GM23338 (cell line): Measurements from ENCODE around the gene FAM53A. TPM values are rescaled to one million over a fixed set of nuclear protein-coding genes. Genes with fewer than 3 reads are reported as not detected.

ENCODE experiments used
- ATAC-seq: fragments of 200-7000 bp; cut with Tn5 transposase; 3 replicates; pipeline ENCODE4 v1.9.1; 2020
- DNase-seq: peaks from one replicate; pipeline ENCODE4 v3.0.0-alpha.2; 2015; ENCODE audit warnings: low spot score
- H2AFZ ChIP-seq: fragments of 200-600 bp; sonication (generic); 2 replicates; pipeline ENCODE4 v1.8.0; 2016; ENCODE audit warnings: antibody characterized with exemption, mild to moderate bottlenecking, moderate library complexity
- H3F3A ChIP-seq: fragments of 200-600 bp; sonication (generic); replicated peaks from 2 replicates; pipeline ENCODE4 v1.8.0; 2017; ENCODE audit warnings: antibody characterized with exemption, mixed run types, low read depth
- H3K27ac ChIP-seq: fragments of 200-600 bp; sonication (generic); 2 replicates; pipeline ENCODE4 v1.6.1; 2016; ENCODE audit warnings: low read depth
- H3K27me3 ChIP-seq: fragments of 200-600 bp; sonication (generic); 2 replicates; pipeline ENCODE4 v1.8.0; 2016; ENCODE audit warnings: mild to moderate bottlenecking, mixed run types, moderate library complexity; ENCODE audit not compliant: insufficient read depth
- H3K36me3 ChIP-seq: fragments of 200-600 bp; sonication (generic); 2 replicates; pipeline ENCODE4 v1.8.0; 2016; ENCODE audit warnings: mild to moderate bottlenecking; ENCODE audit not compliant: insufficient read depth
- H3K4me1 ChIP-seq: fragments of 200-600 bp; sonication (generic); 2 replicates; pipeline ENCODE4 v1.8.0; 2016; ENCODE audit warnings: mild to moderate bottlenecking, moderate library complexity; ENCODE audit not compliant: insufficient read depth
- H3K4me2 ChIP-seq: fragments of 200-600 bp; sonication (generic); 2 replicates; pipeline ENCODE4 v1.7.1; 2017; ENCODE audit warnings: mixed run types
- H3K4me3 ChIP-seq: fragments of 200-600 bp; sonication (generic); 2 replicates; pipeline ENCODE4 v1.6.1; 2016; ENCODE audit warnings: mixed run types
- H3K79me2 ChIP-seq: fragments of 200-600 bp; sonication (generic); replicated peaks from 2 replicates; pipeline ENCODE4 v1.8.0; 2017; ENCODE audit warnings: mild to moderate bottlenecking; ENCODE audit not compliant: insufficient read depth
- H3K9me2 ChIP-seq: fragments of 200-600 bp; sonication (generic); 2 replicates; pipeline ENCODE4 v1.8.0; 2017; ENCODE audit not compliant: insufficient read depth
- H4K20me1 ChIP-seq: fragments of 200-600 bp; sonication (generic); replicated peaks from 2 replicates; pipeline ENCODE4 v1.8.0; 2017; ENCODE audit warnings: mild to moderate bottlenecking; ENCODE audit not compliant: insufficient read depth
- H3K27ac Mint-ChIP-seq: 2 replicates; pipeline ENCODE4 v1.8.0; 2020; ENCODE audit warnings: inconsistent platforms, mild to moderate bottlenecking, moderate library complexity, mixed read lengths
- H3K27me3 Mint-ChIP-seq: 3 replicates; pipeline ENCODE4 v1.8.0; 2022; ENCODE audit warnings: low read depth, mild to moderate bottlenecking, moderate library complexity, mixed read lengths, inconsistent platforms; ENCODE audit not compliant: insufficient read depth, poor library complexity
- H3K36me3 Mint-ChIP-seq: 3 replicates; pipeline ENCODE4 v1.8.0; 2021; ENCODE audit warnings: low read depth, mild to moderate bottlenecking, inconsistent platforms, moderate library complexity, mixed read lengths
- H3K4me1 Mint-ChIP-seq: 3 replicates; pipeline ENCODE4 v1.8.0; 2020; ENCODE audit warnings: mild to moderate bottlenecking, inconsistent platforms, mixed read lengths
- H3K4me3 Mint-ChIP-seq: 3 replicates; pipeline ENCODE4 v1.8.0; 2021; ENCODE audit warnings: moderate library complexity, mild to moderate bottlenecking, inconsistent platforms, mixed read lengths
- H3K9me3 Mint-ChIP-seq: 3 replicates; pipeline ENCODE4 v1.8.0; 2020; ENCODE audit warnings: moderate library complexity, mild to moderate bottlenecking, inconsistent platforms, mixed read lengths
- CREB1 ChIP-seq: fragments of 250-450 bp; sonication (Bioruptor Pico); IDR thresholded peaks from 2 replicates; pipeline ENCODE4 v1.5.0; 2020; ENCODE audit warnings: low read depth, mild to moderate bottlenecking, moderate library complexity
- EZH2 ChIP-seq: fragments of 200-600 bp; sonication (generic); IDR thresholded peaks from one replicate; pipeline ENCODE4 v1.8.0; 2017; ENCODE audit warnings: antibody characterized with exemption, mild to moderate bottlenecking, low read depth; ENCODE audit not compliant: unreplicated experiment
- EZH2phosphoT487 ChIP-seq: fragments of 200-600 bp; sonication (generic); IDR thresholded peaks from one replicate; pipeline ENCODE4 v1.8.1; 2018; ENCODE audit warnings: antibody characterized with exemption; ENCODE audit not compliant: unreplicated experiment
- JUNB ChIP-seq: IDR thresholded peaks from one replicate; pipeline ENCODE4 v1.6.1; 2016; ENCODE audit warnings: antibody characterized with exemption; ENCODE audit not compliant: unreplicated experiment
- NANOG ChIP-seq: IDR thresholded peaks from 2 replicates; pipeline ENCODE4 v1.6.1; 2016; ENCODE audit warnings: antibody characterized with exemption, borderline replicate concordance
- POLR2AphosphoS5 ChIP-seq: IDR thresholded peaks from 2 replicates; pipeline ENCODE4 v1.6.1; 2016; ENCODE audit warnings: antibody characterized with exemption, low read depth
- STAT1 ChIP-seq: IDR thresholded peaks from one replicate; pipeline ENCODE4 v1.6.1; 2016; ENCODE audit warnings: antibody characterized with exemption; ENCODE audit not compliant: unreplicated experiment
- ZNF114 ChIP-seq: fragments of 250-450 bp; sonication (Bioruptor Pico); IDR thresholded peaks from 2 replicates; pipeline ENCODE4 v1.5.0; 2020; ENCODE audit warnings: mild to moderate bottlenecking, moderate library complexity
- ZNF331 ChIP-seq: fragments of 250-450 bp; sonication (Bioruptor Pico); IDR thresholded peaks from 2 replicates; pipeline ENCODE4 v1.5.0; 2020; ENCODE audit warnings: low read depth, mild to moderate bottlenecking, moderate library complexity
- polyA plus RNA-seq: library from polyadenylated mRNA; unstranded; fragments of >200 nt; fragmentation: Nextera tagmentation; extraction: Ambion mirVana; gene quantifications from 2 replicates; pipeline ENCODE4 v1.2.1, GENCODE V29; 2016
- total RNA-seq: library from RNA; depleted of rRNA; stranded (reverse); fragments of >200 nt; shearing (Covaris generic); gene quantifications from 2 replicates; pipeline ENCODE4 v1.2.3, GENCODE V29; 2014
- TF ChIP-seq, protein P1 (sequence below): fragments of 250-450 bp; sonication (Bioruptor Pico); IDR thresholded peaks from 2 replicates; pipeline ENCODE4 v1.5.0; 2020; ENCODE audit warnings: mild to moderate bottlenecking, moderate library complexity
- TF ChIP-seq, protein P2 (sequence below): IDR thresholded peaks from 2 replicates; pipeline ENCODE4 v1.6.1; 2016; ENCODE audit warnings: antibody characterized with exemption
- TF ChIP-seq, protein P3 (sequence below), 2 experiments: fragments of 200-600 bp in 1 of 2; sonication (generic) in 1 of 2; conservative IDR thresholded peaks; 2 replicates each; pipeline versions ENCODE4 v1.5.1 to v1.6.1; 2016 to 2017; ENCODE audit warnings: antibody characterized with exemption in 2 of 2, low read depth in 2 of 2, mild to moderate bottlenecking in 2 of 2, moderate library complexity in 1 of 2
- TF ChIP-seq, protein P4 (sequence below): IDR thresholded peaks from one replicate; pipeline ENCODE4 v1.6.1; 2018; ENCODE audit warnings: antibody characterized with exemption; ENCODE audit not compliant: unreplicated experiment

The FAM53A gene
- total and polyA plus RNA-seq, 2 experiments from 2014 or later = 1.1 to 3.1 TPM

DNA sequence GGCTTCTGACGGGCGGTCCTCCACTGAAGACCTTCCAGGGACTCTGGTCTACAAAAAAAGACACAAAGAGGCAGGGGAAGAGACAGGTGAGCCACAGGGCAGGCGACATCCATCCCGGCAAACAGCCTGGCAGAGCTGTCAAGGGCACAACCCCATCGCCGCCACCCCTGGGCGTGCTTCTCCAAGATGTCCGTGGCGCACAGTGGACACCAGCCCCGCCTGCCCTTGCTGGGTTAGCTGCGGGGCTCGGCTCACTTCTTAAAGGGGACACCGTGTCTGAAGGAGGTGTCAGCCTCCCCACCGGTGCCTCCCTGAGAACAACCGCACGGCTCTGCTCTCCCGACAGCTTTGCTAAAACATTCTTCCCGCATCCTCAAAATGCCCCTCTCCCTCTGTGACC lies 28.4 kb downstream of the FAM53A start:
- H3K36me3 ChIP-seq = no peaks in the 10 kb centered on the region
- H3K27me3 ChIP-seq = no peaks in the 10 kb centered on the region
- no peak overlapping the region for H3K27ac ChIP-seq
- H3K4me3 Mint-ChIP-seq = no peak overlapping the region
- H3K4me1 Mint-ChIP-seq = peaks cover 4% of the 10 kb centered on the region
- H2AFZ ChIP-seq = no peak overlapping the region
- no peaks in the 10 kb centered on the region for H3K79me2 ChIP-seq
- H3K9me2 ChIP-seq = no peaks in the 10 kb centered on the region
- H4K20me1 ChIP-seq = no peaks in the 10 kb centered on the region
- TF ChIP-seq, protein P1, sequence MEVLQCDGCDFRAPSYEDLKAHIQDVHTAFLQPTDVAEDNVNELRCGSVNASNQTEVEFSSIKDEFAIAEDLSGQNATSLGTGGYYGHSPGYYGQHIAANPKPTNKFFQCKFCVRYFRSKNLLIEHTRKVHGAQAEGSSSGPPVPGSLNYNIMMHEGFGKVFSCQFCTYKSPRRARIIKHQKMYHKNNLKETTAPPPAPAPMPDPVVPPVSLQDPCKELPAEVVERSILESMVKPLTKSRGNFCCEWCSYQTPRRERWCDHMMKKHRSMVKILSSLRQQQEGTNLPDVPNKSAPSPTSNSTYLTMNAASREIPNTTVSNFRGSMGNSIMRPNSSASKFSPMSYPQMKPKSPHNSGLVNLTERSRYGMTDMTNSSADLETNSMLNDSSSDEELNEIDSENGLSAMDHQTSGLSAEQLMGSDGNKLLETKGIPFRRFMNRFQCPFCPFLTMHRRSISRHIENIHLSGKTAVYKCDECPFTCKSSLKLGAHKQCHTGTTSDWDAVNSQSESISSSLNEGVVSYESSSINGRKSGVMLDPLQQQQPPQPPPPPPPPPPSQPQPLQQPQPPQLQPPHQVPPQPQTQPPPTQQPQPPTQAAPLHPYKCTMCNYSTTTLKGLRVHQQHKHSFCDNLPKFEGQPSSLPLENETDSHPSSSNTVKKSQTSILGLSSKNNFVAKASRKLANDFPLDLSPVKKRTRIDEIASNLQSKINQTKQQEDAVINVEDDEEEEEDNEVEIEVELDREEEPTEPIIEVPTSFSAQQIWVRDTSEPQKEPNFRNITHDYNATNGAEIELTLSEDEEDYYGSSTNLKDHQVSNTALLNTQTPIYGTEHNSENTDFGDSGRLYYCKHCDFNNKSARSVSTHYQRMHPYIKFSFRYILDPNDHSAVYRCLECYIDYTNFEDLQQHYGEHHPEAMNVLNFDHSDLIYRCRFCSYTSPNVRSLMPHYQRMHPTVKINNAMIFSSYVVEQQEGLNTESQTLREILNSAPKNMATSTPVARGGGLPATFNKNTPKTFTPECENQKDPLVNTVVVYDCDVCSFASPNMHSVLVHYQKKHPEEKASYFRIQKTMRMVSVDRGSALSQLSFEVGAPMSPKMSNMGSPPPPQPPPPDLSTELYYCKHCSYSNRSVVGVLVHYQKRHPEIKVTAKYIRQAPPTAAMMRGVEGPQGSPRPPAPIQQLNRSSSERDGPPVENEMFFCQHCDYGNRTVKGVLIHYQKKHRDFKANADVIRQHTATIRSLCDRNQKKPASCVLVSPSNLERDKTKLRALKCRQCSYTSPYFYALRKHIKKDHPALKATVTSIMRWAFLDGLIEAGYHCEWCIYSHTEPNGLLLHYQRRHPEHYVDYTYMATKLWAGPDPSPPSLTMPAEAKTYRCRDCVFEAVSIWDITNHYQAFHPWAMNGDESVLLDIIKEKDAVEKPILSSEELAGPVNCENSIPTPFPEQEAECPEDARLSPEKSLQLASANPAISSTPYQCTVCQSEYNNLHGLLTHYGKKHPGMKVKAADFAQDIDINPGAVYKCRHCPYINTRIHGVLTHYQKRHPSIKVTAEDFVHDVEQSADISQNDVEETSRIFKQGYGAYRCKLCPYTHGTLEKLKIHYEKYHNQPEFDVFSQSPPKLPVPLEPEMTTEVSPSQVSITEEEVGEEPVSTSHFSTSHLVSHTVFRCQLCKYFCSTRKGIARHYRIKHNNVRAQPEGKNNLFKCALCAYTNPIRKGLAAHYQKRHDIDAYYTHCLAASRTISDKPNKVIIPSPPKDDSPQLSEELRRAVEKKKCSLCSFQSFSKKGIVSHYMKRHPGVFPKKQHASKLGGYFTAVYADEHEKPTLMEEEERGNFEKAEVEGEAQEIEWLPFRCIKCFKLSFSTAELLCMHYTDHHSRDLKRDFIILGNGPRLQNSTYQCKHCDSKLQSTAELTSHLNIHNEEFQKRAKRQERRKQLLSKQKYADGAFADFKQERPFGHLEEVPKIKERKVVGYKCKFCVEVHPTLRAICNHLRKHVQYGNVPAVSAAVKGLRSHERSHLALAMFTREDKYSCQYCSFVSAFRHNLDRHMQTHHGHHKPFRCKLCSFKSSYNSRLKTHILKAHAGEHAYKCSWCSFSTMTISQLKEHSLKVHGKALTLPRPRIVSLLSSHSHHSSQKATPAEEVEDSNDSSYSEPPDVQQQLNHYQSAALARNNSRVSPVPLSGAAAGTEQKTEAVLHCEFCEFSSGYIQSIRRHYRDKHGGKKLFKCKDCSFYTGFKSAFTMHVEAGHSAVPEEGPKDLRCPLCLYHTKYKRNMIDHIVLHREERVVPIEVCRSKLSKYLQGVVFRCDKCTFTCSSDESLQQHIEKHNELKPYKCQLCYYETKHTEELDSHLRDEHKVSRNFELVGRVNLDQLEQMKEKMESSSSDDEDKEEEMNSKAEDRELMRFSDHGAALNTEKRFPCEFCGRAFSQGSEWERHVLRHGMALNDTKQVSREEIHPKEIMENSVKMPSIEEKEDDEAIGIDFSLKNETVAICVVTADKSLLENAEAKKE (CRISPR knock-in tag) = no peak
- TF ChIP-seq, protein P2, sequence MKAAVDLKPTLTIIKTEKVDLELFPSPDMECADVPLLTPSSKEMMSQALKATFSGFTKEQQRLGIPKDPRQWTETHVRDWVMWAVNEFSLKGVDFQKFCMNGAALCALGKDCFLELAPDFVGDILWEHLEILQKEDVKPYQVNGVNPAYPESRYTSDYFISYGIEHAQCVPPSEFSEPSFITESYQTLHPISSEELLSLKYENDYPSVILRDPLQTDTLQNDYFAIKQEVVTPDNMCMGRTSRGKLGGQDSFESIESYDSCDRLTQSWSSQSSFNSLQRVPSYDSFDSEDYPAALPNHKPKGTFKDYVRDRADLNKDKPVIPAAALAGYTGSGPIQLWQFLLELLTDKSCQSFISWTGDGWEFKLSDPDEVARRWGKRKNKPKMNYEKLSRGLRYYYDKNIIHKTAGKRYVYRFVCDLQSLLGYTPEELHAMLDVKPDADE = no peak
- TF ChIP-seq, protein P3, sequence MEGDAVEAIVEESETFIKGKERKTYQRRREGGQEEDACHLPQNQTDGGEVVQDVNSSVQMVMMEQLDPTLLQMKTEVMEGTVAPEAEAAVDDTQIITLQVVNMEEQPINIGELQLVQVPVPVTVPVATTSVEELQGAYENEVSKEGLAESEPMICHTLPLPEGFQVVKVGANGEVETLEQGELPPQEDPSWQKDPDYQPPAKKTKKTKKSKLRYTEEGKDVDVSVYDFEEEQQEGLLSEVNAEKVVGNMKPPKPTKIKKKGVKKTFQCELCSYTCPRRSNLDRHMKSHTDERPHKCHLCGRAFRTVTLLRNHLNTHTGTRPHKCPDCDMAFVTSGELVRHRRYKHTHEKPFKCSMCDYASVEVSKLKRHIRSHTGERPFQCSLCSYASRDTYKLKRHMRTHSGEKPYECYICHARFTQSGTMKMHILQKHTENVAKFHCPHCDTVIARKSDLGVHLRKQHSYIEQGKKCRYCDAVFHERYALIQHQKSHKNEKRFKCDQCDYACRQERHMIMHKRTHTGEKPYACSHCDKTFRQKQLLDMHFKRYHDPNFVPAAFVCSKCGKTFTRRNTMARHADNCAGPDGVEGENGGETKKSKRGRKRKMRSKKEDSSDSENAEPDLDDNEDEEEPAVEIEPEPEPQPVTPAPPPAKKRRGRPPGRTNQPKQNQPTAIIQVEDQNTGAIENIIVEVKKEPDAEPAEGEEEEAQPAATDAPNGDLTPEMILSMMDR (conservative IDR thresholded peaks at IDR 0.05; ENCODE audit: low read depth in 2 of 2) = no peak
- TF ChIP-seq ZNF114 (CRISPR knock-in tag) (no peak), ZNF331 (CRISPR knock-in tag) (no peak), EZH2phosphoT487 (no peak), STAT1 (no peak), CREB1 (CRISPR knock-in tag) (no peak), JUNB (no peak), NANOG (no peak), EZH2 (no peak), POLR2AphosphoS5 (no peak)
- TF ChIP-seq, protein P4, sequence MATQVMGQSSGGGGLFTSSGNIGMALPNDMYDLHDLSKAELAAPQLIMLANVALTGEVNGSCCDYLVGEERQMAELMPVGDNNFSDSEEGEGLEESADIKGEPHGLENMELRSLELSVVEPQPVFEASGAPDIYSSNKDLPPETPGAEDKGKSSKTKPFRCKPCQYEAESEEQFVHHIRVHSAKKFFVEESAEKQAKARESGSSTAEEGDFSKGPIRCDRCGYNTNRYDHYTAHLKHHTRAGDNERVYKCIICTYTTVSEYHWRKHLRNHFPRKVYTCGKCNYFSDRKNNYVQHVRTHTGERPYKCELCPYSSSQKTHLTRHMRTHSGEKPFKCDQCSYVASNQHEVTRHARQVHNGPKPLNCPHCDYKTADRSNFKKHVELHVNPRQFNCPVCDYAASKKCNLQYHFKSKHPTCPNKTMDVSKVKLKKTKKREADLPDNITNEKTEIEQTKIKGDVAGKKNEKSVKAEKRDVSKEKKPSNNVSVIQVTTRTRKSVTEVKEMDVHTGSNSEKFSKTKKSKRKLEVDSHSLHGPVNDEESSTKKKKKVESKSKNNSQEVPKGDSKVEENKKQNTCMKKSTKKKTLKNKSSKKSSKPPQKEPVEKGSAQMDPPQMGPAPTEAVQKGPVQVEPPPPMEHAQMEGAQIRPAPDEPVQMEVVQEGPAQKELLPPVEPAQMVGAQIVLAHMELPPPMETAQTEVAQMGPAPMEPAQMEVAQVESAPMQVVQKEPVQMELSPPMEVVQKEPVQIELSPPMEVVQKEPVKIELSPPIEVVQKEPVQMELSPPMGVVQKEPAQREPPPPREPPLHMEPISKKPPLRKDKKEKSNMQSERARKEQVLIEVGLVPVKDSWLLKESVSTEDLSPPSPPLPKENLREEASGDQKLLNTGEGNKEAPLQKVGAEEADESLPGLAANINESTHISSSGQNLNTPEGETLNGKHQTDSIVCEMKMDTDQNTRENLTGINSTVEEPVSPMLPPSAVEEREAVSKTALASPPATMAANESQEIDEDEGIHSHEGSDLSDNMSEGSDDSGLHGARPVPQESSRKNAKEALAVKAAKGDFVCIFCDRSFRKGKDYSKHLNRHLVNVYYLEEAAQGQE = no peak
- peaks cover 4% of the 10 kb centered on the region for H3K27me3 Mint-ChIP-seq
- no peak overlapping the region for H3K4me3 ChIP-seq
- H3K9me3 Mint-ChIP-seq = no peaks in the 10 kb centered on the region; the same call in 2 of the 3 replicates
- no peak overlapping the region for H3K4me2 ChIP-seq
- no peaks in the 10 kb centered on the region for H3K36me3 Mint-ChIP-seq
- no peaks in the 10 kb centered on the region for H3K4me1 ChIP-seq
- H3F3A ChIP-seq = no peaks in the 10 kb centered on the region
- DNase-seq (no peak), ATAC-seq (no peak)
- H3K27ac Mint-ChIP-seq = peak overlapping the region; percentile 72; the same call in 1 of the 2 replicates
